ENCODE measurements around the gene OR13C8.

DNA sequence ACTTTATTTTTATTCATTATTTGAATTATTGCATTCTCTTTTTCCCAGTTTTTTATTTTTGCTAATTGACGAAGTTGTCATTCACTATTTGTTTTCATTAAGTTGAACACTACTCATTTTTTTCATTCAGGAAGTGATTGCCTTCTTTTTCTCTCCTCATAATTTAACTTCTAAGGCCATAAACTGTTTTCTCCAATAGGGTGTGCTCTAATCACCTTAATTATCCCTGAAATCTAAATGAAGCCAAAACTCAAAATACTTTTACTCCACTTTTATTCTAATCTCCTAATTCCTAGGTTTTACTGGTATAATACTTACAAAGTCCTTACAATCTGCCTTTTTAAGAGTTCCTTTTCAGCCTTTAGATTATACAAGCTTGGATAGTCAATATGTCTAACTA, 39.4 kb downstream of the OR13C8 start:
- TF ChIP-seq, protein P1, sequence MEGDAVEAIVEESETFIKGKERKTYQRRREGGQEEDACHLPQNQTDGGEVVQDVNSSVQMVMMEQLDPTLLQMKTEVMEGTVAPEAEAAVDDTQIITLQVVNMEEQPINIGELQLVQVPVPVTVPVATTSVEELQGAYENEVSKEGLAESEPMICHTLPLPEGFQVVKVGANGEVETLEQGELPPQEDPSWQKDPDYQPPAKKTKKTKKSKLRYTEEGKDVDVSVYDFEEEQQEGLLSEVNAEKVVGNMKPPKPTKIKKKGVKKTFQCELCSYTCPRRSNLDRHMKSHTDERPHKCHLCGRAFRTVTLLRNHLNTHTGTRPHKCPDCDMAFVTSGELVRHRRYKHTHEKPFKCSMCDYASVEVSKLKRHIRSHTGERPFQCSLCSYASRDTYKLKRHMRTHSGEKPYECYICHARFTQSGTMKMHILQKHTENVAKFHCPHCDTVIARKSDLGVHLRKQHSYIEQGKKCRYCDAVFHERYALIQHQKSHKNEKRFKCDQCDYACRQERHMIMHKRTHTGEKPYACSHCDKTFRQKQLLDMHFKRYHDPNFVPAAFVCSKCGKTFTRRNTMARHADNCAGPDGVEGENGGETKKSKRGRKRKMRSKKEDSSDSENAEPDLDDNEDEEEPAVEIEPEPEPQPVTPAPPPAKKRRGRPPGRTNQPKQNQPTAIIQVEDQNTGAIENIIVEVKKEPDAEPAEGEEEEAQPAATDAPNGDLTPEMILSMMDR (IDR thresholded peaks at IDR 0.05) = no peak
- TF ChIP-seq POLR2A (IDR thresholded peaks at IDR 0.05) (no peak), EP300 (IDR thresholded peaks at IDR 0.05) (no peak)

All from sigmoid colon (tissue), 4 donors.